ENCODE data around the gene GUCY2C.

DNA sequence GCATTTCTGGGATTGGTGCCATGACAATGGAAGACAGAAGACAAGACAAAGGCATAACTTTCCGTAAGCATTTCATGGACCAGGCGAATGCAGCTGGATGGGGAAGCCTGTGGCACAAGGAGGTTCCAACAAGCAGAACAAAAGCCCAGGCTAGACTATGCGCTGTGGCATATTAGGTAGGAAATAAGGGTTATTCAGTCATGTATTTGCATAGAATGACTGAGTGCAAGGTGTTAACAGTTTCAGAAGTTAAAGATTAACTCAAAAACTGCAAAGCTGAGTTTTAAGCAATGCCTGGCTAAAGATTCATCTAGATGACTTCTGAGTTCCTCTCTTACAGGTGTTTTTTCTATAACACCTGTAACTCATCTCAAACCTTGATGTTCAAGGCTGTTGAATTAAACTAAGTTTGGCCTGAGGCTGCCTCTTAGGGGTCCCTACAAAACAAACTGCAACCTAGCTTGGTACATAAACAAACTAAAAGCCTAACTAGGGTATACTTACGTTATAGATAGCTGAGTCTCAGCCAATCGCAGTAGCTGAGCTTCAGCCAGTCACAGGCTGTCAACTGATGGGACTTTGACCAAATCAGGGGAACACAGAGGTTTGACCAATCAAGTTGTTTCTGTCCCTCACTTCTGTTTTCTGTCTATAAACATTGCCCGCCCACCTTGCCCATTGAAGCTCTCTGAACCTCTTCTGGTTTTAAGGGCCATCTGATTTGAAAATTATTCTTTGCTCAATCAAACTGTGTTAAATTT is 76.5 kb downstream of the GUCY2C start:
- TF ChIP-seq, protein P1, sequence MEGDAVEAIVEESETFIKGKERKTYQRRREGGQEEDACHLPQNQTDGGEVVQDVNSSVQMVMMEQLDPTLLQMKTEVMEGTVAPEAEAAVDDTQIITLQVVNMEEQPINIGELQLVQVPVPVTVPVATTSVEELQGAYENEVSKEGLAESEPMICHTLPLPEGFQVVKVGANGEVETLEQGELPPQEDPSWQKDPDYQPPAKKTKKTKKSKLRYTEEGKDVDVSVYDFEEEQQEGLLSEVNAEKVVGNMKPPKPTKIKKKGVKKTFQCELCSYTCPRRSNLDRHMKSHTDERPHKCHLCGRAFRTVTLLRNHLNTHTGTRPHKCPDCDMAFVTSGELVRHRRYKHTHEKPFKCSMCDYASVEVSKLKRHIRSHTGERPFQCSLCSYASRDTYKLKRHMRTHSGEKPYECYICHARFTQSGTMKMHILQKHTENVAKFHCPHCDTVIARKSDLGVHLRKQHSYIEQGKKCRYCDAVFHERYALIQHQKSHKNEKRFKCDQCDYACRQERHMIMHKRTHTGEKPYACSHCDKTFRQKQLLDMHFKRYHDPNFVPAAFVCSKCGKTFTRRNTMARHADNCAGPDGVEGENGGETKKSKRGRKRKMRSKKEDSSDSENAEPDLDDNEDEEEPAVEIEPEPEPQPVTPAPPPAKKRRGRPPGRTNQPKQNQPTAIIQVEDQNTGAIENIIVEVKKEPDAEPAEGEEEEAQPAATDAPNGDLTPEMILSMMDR (IDR thresholded peaks at IDR 0.05; ENCODE audit: low read depth, low read length): no peak
- TF ChIP-seq EZH2phosphoT487 (IDR thresholded peaks at IDR 0.05; ENCODE audit: low read depth): no peak

All from OCI-LY3 (cell line).